Spinal cord (tissue), 10 donors: ENCODE measurements around the gene PLXNA3. TPM values are rescaled to one million over a fixed set of nuclear protein-coding genes. Genes with fewer than 3 reads are reported as not detected.

Source experiments
- DNase-seq, 6 donors: peaks; one replicate each; pipeline versions ENCODE4 v3.0.0 to v3.0.0-alpha.2; 2013 to 2015; ENCODE audit warnings: low spot score in 6 of 6, low read depth in 4 of 6
- H3K27ac ChIP-seq: one replicate; pipeline ENCODE4 v1.5.1; 2013; ENCODE audit warnings: low read depth, low read length, control low read depth
- H3K27me3 ChIP-seq: one replicate; pipeline ENCODE4 v1.6.1; 2013; ENCODE audit warnings: low read length; ENCODE audit not compliant: control insufficient read depth, insufficient read depth
- H3K36me3 ChIP-seq: one replicate; pipeline ENCODE4 v1.6.1; 2013; ENCODE audit warnings: low read length; ENCODE audit not compliant: control insufficient read depth, insufficient read depth
- H3K4me1 ChIP-seq: one replicate; pipeline ENCODE4 v1.6.1; 2013; ENCODE audit warnings: low read length; ENCODE audit not compliant: control insufficient read depth, insufficient read depth
- H3K4me3 ChIP-seq: one replicate; pipeline ENCODE4 v1.5.1; 2013; ENCODE audit warnings: low read depth, low read length, control low read depth
- H3K9me3 ChIP-seq: one replicate; pipeline ENCODE4 v1.6.1; 2013; ENCODE audit warnings: low read length; ENCODE audit not compliant: control insufficient read depth, insufficient read depth
- WGBS: methylation state at CpG from one replicate; pipeline ENCODE4 v1.1.5; 2013; ENCODE audit warnings: missing lambda C conversion rate; ENCODE audit not compliant: insufficient coverage; 5-methylcytosine and 5-hydroxymethylcytosine counted together
- polyA plus RNA-seq, 2 donors: library from polyadenylated mRNA; unstranded; fragments of 120-200 nt; gene quantifications; one replicate each; pipeline ENCODE4 v1.2.1, GENCODE V29; 2013; ENCODE audit not compliant: insufficient read length in 2 of 2
- total RNA-seq, 2 donors: library from RNA; depleted of rRNA in 1 of 2; stranded (reverse); fragments of 120-200 nt in 1 of 2; fragments of >200 nt in 1 of 2; gene quantifications; one replicate each; pipeline versions ENCODE4 v1.2.3 to v1.2.4, GENCODE V29; 2013 to 2014
- donor health status: healthy.

Gene PLXNA3
- total and polyA plus RNA-seq, 4 donors = 13.3 to 127 (median 58.8) TPM

DNA sequence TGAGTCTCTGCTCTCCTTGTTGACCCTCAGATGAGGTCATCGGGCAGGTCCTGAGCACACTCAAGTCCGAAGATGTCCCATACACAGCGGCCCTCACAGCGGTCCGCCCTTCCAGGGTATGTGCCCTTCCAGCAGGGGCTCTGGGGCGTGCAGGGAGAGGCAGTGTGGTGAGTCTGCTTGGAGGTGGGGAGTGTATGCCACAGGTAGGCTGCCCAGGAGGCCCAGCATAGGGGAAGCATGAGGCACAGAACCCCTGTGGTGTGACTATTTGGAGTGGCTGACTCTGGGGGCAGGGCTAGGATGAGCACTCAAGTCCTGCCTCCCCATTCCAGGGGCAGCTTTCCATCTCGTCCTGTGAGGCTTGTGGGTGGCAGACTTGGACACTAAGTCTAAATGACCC lies 24.5 kb upstream of the PLXNA3 start:
- WGBS = 73% methylated on average over 7 of the region's 7 CpGs

DNA sequence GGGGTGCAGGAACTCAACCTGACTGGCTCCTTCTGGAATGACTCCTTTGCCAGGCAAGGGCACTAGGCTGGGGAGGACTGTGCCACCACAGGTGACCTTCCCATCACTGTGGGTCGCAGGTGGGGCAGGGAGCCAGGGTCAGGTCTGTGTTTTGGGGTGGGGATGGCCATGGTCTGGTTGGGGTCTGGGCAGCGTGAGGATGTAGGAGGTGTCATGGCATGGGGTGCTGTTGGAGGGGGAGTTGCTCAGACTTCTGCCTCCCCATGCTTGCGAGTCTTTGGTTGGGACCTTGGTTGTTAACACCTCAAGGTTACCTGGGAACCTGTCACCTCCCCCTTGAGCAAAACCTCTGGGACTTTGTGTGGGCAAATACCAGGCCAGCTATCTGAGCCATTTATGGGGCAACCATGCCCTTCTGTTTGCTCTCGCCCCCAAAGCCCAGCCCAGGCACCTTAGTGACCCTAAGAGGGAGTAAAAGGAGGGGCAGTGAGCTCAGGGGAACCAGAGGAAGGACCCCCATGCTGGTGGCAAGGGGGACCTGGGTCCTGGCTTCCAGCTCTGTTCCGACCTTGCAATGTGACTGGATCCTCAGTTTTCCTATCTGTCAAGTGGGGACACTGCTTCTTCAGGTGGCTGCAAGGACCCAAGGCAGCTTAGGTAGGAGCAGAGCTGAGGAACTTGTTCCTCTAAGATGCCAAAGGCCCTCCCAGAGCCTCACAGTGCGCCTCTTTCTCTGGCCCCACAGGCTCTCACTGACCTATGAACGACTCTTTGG lies 23.5 kb upstream of the PLXNA3 start:
- H3K36me3 ChIP-seq = peaks cover 62% of the 10 kb centered on the region
- H3K4me3 ChIP-seq = no peak overlapping the region
- H3K27ac ChIP-seq = no peak overlapping the region
- 75% methylated on average over 5 of the region's 7 CpGs for WGBS
- DNase-seq = no peak
- no peaks in the 10 kb centered on the region for H3K27me3 ChIP-seq
- H3K4me1 ChIP-seq = peaks cover 37% of the 10 kb centered on the region
- H3K9me3 ChIP-seq = peaks cover 3% of the 10 kb centered on the region

More for the DNA sequence above, 24.5 kb upstream of the PLXNA3 start:
- H3K36me3 ChIP-seq = peaks cover 56% of the 10 kb centered on the region
- H3K9me3 ChIP-seq = peaks cover 5% of the 10 kb centered on the region
- H3K4me3 ChIP-seq = no peak overlapping the region
- peaks cover 33% of the 10 kb centered on the region for H3K4me1 ChIP-seq
- no peak for DNase-seq
- H3K27me3 ChIP-seq = no peaks in the 10 kb centered on the region
- no peak overlapping the region for H3K27ac ChIP-seq

DNA sequence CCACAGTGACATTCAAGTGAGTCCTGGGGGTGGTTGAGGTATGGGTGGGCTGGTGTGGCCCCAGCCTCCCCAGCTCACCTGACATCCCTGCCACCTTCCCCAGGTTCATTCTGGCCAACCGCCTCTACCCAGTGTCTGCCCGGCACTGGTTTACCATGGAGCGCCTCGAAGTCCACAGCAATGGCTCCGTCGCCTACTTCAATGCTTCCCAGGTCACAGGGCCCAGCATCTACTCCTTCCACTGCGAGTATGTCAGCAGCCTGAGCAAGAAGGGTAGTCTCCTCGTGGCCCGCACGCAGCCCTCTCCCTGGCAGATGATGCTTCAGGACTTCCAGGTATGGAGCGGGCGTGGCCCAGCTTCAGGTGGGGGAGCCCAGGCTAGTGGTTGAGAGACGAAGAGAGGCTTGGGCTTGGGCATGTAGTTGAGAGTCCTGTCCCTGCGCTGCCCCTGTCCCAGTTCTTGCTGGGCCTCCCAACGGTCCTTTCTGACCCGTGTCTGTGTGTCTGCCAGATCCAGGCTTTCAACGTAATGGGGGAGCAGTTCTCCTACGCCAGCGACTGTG lies 22.8 kb upstream of the PLXNA3 start:
- peaks cover 68% of the 10 kb centered on the region for H3K36me3 ChIP-seq
- peaks cover 3% of the 10 kb centered on the region for H3K9me3 ChIP-seq
- WGBS = 85% methylated on average over 19 of the region's 19 CpGs
- H3K27ac ChIP-seq = no peak overlapping the region
- no peaks in the 10 kb centered on the region for H3K27me3 ChIP-seq
- no peak for DNase-seq
- peaks cover 37% of the 10 kb centered on the region for H3K4me1 ChIP-seq
- H3K4me3 ChIP-seq = no peak overlapping the region

DNA sequence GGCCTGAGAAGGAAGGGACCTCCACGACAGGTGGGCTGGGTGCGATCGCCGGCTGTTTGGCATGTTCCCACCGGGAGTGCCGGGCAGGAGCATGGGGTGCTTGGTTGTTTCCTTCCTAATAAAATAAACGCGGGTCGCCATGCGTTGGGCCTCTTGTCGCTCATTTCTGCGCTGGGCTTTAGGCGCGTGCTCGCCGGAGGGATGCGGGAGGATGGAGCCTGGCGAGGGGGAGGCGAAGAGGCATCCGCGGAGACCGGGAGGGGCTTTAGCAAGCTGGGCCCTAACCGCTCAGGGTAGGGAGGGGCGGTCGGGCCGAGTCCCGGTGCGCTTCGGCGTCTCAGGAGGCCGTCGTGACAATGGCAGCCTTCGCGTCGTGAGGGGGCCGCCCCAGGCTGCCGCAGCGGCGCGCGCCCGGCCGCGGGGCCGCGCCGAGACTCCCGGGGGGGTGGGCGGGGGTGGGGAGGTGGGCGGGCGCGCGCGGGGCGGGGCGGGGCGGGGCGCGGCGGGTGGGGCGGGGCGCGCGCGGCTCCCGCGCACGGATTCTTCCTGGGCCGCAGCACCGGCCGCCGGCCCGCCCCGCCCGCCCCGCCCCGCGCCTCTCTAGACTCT lies 21.6 kb upstream of the PLXNA3 start:
- peak overlapping the region; percentile 29 for H3K4me3 ChIP-seq
- H3K36me3 ChIP-seq = peaks cover 71% of the 10 kb centered on the region
- 19% methylated on average over 46 of the region's 78 CpGs for WGBS
- H3K9me3 ChIP-seq = peaks cover 3% of the 10 kb centered on the region
- no peaks in the 10 kb centered on the region for H3K27me3 ChIP-seq
- DNase-seq = peak in 2 of 6 donors; percentile 75 to 82
- peaks cover 40% of the 10 kb centered on the region for H3K4me1 ChIP-seq
- peak overlapping the region; percentile 79 for H3K27ac ChIP-seq

DNA sequence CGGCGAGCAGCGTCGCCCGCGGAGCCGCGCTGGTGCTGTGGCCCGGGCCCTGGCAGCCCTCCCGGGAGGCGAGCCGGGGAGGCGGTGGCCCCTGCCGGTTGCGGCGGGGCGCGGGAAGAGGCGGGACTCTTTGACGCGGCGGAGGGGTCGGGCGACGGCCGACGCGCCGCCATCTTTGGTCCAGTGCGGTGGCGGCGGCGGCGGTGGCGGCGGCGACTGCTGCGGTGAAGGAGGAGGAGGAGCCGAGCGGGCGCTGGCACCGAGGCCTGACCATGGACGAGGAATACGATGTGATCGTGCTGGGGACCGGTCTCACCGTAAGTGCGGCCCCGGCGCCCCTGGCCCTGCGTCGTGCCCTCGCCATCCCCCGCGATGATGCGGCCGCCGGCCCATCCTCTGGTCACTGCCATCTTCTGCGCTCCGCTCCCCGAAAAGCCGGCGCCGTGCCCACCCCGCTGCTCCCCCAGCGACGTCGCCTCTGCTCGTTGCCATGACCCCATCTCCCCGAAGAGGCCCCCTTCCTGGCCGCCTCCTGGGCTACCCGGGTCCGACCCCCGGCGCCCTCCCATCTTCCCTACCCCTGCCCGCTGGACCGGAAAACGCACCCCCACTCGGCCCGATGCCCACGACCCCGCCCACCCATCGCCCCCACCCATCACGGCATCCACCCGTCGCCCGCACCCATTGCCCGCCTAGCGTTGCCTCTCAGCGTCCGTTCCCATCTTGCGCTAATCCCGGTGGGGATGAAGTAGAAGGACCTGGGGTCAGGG lies 20.9 kb upstream of the PLXNA3 start, which contains the start of gene GDI1:
Gene GDI1, plus strand, starts transcription at position 172 of the 770 bp plus-strand sequence. Its CDS starts 101 bp downstream, at position 273.
- Histone ChIP-seq H3K4me3 (peak within 1 kb of the TSS; percentile 57), H3K27me3 (no peaks in the 10 kb centered on the region), H3K27ac (peak within 1 kb of the TSS; percentile 79), H3K4me1 (peaks cover 37% of the 10 kb centered on the region), H3K9me3 (peaks cover 3% of the 10 kb centered on the region), H3K36me3 (peaks cover 71% of the 10 kb centered on the region)
- peak in 2 of 6 donors; percentile 34 to 77 for DNase-seq
- 21% methylated on average over 82 of the region's 93 CpGs for WGBS

DNA sequence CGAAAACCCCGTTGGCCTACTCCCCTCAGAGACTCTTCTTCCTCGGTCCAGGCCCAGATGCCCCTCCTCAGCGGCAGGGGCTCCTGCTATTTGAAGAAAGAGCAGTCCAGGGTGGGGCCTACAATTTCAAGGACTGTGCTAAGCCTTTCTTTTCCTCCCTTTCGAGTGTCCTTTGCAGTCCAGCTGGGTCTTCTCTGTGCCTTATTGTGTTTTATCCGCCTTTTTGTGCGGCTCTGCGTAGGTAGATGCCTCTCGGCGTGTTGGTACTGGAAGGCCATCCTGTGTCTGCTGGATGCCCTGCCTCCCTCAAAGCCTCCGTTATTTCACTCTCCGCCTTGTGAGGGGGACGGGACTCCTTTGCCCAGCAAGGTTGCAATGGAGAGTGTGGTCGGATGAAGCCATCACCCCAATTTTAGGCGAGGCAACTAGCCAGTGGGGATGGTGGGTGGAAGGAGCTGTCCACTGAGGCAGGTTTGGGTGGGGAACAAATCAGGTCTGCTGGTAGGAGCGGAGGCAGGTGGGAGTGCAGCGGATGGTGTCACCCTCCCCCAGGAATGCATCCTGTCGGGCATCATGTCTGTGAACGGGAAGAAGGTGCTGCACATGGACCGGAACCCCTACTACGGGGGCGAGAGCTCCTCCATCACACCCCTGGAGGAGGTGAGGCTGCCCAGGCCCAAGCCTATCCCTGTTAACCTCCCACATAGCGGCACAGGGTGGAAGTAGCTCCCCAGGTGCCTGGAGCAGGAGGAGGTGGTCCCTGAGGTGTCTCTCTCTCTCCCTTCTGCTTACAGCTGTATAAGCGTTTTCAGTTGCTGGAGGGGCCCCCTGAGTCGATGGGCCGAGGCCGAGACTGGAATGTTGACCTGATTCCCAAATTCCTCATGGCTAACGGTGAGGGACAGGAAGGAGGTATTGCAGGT lies 19.8 kb upstream of the PLXNA3 start:
- H3K4me3 ChIP-seq = peak overlapping the region; percentile 57
- H3K27me3 ChIP-seq = no peaks in the 10 kb centered on the region
- no peak for DNase-seq
- peak overlapping the region; percentile 71 for H3K27ac ChIP-seq
- H3K36me3 ChIP-seq = peaks cover 72% of the 10 kb centered on the region
- peaks cover 3% of the 10 kb centered on the region for H3K9me3 ChIP-seq
- 53% methylated on average over 23 of the region's 28 CpGs for WGBS
- peaks cover 34% of the 10 kb centered on the region for H3K4me1 ChIP-seq

DNA sequence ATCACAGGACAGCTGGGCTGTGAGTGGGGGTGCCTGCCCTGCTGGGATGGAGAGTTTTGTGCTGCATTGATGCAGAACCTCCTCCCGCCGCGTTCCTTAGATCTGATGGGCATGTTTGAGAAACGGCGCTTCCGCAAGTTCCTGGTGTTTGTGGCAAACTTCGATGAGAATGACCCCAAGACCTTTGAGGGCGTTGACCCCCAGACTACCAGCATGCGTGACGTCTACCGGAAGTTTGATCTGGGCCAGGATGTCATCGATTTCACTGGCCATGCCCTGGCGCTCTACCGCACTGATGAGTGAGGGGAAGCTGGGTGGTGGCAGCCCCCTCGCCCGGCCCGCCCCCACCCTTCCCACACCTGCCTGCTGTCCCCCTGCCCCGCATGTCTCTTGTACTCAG lies 18.2 kb upstream of the PLXNA3 start:
- Histone ChIP-seq H3K36me3 (peaks cover 59% of the 10 kb centered on the region), H3K4me3 (no peak overlapping the region), H3K9me3 (peaks cover under 1% of the 10 kb centered on the region), H3K4me1 (peaks cover 45% of the 10 kb centered on the region), H3K27me3 (no peaks in the 10 kb centered on the region), H3K27ac (no peak overlapping the region)
- 86% methylated on average over 11 of the region's 18 CpGs for WGBS
- DNase-seq = no peak

DNA sequence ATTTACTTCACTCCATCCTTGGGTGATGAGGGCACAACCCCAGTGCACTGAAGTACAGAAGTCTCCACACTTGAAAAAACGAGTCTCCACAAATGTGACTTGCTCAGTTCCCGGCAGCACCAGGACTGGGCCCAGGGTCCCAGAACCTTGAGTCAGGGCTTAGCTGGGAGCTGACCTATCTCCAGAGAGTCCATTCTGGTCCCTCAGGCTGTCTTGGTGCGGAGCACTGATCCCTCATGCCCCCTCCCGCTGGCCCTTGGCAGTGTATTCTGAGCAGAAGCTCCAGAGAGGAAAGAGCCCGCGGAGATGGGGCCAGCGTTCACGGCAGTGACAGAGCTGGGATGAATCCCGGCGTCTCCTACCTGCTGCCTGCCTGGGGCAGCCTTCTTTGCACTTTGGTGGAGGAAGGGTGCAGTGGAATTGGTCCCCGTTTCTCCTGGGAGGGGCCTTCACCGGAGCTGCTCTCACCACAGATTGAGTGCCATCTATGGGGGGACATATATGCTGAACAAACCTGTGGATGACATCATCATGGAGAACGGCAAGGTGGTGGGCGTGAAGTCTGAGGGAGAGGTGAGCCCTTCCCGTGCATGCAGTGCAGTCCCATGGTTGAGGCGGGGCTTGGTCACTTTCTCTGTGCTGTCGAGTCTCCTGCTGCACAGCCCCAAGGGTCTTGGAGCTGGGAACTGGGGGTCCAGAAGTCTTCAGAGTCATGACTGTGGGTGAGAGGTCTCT lies 17.3 kb upstream of the PLXNA3 start:
- 82% methylated on average over 17 of the region's 17 CpGs for WGBS
- no peaks in the 10 kb centered on the region for H3K27me3 ChIP-seq
- no peaks in the 10 kb centered on the region for H3K9me3 ChIP-seq
- peaks cover 48% of the 10 kb centered on the region for H3K4me1 ChIP-seq
- DNase-seq = no peak
- H3K36me3 ChIP-seq = peaks cover 54% of the 10 kb centered on the region
- no peak overlapping the region for H3K4me3 ChIP-seq
- H3K27ac ChIP-seq = no peak overlapping the region
